Hematopoietic multipotent progenitor cell treated with erythropoietin and hydrocortisone succinate and interleukin-3 and kit ligand, for 6 days (in vitro differentiated cells): ENCODE results near the gene ACVR2B.

Experiments used
- DNase-seq: peaks from one replicate; pipeline ENCODE4 v3.0.0-alpha.2; 2015

Gene ACVR2B

DNA sequence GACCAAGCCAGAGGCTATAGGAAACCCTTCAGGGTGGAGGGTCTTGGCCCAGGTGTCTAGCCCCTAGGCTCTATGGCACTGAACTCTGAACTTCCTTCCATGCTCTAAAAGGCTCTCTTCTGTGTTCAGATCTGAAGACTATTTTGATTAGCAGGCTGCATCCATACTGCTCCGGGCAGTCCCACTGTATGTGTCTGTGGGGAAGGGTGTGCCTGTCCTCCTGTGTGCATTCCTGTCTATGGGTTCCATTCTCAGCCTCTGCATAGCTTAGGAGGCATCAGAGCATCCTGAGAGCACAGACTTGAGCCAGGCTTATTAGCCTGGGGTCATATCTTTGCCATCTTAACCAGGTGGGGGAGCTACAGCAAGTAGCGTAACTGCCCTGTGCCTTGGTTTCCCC, 80.5 kb downstream of the ACVR2B start:
- no peak for DNase-seq

DNA sequence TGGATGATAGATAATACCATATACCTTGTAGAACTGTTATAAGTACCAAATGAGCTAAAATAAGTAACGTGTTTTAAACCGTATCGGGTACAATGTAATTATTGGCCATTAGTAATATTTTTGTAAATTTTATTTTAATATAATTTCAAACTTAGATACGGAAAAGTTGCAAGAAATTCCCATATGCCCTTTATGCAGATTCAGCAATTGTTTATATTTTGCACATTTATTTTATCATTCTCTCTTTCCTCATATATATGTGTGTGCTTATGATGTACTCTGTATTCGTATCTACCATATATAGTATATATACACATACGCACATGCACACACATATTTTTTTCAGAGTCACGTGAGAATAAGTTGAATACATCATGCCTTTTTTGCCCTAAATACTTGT, 80.9 kb downstream of the ACVR2B start:
- no peak for DNase-seq

DNA sequence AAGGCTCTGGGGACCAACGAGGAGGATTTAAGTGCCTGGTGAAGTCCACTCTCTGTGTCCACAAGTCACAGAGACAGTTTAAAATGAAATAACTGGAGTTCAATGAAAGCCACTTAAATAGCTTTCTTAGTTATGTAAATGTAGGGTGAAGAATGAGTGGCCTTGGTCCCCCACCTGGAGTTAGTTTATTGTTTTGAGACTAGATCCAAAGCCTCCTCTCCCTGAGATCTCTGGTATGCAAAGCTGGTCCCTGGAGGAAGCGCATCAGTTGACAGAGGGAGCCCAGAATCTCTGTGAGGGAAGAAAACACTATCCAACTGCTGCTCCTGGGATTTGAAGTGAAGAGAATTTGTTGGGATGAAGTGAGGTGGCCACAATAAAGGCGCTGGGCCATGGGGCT, 83.0 kb downstream of the ACVR2B start:
- no peak for DNase-seq

DNA sequence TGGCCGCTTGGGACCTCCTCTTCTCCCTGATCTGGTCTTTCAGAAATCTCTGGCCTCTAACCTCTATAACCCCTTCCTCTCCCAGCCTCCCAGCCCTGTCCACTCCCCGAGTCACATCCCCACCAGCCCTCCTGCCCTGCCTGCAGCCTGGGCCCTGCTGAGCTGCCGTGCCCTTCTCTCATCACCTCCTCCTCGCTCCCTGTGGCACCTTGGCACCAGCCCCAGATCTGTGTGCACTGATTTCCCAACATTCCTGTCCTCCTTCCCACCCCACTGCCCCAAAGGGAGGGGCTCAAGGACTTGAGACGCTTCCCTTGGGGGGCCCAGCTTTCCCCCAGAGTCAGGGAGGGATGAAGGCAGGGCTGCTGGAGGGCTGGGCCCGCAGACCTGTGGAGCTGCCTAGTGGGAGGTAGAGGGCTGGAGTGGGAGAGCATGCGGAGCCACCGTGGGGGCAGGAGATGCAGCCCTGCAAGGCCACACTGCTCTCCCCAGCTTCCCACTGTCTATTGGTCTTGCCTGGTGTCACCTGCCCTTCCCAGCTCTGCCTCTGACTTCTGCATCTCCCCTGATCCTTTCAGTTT, 85.2 kb downstream of the ACVR2B start:
- no peak for DNase-seq

DNA sequence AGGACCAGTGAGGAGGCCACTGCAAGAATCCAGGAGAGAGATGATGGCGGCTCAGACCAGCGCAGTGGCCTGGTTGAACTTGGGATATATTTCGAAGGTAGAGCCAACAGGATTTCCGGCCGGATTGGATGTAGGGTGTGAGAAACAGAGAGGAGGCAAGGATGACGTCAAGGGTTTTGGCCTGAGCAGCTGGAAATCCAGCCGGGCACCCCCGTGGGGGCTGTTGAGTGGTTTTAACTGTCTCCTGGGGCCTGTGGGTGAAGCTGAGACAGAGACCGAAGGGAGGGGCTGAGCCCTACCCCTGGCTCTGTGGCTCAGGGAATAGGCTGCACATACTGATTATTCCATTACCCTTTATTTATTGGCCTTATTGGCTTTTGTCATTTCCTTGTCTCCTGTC, 88.1 kb downstream of the ACVR2B start:
- no peak for DNase-seq
